ENCODE results near the gene PARVB. TPM values are rescaled to one million over a fixed set of nuclear protein-coding genes. Genes with fewer than 3 reads are reported as not detected.

The PARVB gene
- total RNA-seq, 1 experiment from 2014 or later = 85.3 TPM

GRCh38 chr22:44151676-44152075 lies 127.6 kb downstream of the PARVB start:
- no peaks in the 10 kb centered on the region for H3K27me3 ChIP-seq (ENCODE audit: low read length)
- TF ChIP-seq EZH2phosphoT487 (IDR thresholded peaks at IDR 0.05; ENCODE audit: borderline replicate concordance, low read length) (no peak), CTCF (conservative IDR thresholded peaks at IDR 0.05; ENCODE audit: low read depth, low read length) (no peak), EZH2 (IDR thresholded peaks at IDR 0.05; ENCODE audit: low read length, unreplicated experiment) (no peak)
- BruUV-seq (replicated peaks) = no TSS peak
- no peak overlapping the region for H3K9ac ChIP-seq (ENCODE audit: low read length)
- no peak overlapping the region for H3K4me2 ChIP-seq (ENCODE audit: low read length)
- H3K9me2 ChIP-seq (replicated peaks; ENCODE audit: low read length) = no peaks in the 10 kb centered on the region
- DNase-seq (peak; percentile 29), ATAC-seq (peak; percentile 59; the same call in 1 of the 2 replicates)
- CTCF ChIA-PET = no interaction called here
- POLR2A ChIA-PET (ENCODE audit: unreplicated experiment) = no interaction called here
- no peaks in the 10 kb centered on the region for H3F3A ChIP-seq (ENCODE audit: low read length, unreplicated experiment)
- no peaks in the 10 kb centered on the region for H4K20me1 ChIP-seq (ENCODE audit: low read length)
- no peak overlapping the region for H3K27ac ChIP-seq (ENCODE audit: low read length)
- H2AFZ ChIP-seq (ENCODE audit: low read length) = no peak overlapping the region
- H3K4me1 ChIP-seq (ENCODE audit: insufficient read depth, low read length) = no peaks in the 10 kb centered on the region
- no peaks in the 10 kb centered on the region for H3K36me3 ChIP-seq (ENCODE audit: low read depth, low read length)
- no peaks in the 10 kb centered on the region for H3K79me2 ChIP-seq (ENCODE audit: low read length)
- H3K9me3 ChIP-seq (ENCODE audit: low read length) = no peaks in the 10 kb centered on the region
- intact Hi-C loops (cut with micrococcal nuclease) = no loop called here
- H3K4me3 ChIP-seq (ENCODE audit: low read length) = no peak overlapping the region

DNA sequence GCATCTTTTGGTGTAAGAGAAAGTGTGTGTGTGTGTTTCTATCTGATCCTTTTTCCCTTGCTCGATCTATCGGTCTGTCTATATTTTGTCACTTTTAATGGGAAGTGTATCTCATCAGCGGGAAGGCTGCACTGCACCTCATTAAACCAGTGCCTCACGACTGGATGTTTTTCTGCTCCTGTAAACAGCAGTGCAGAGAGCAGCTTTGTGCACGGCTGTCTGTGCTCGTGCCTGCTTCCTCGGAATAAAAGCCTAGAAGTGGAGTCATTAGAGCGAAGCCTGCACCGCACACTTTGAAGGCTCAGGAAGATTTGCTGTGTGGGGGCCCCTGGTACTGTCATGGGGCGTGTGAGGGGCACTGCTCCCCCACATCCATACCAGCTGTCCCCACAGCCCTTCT lies 129.6 kb downstream of the PARVB start:
- H3K4me2 ChIP-seq (ENCODE audit: low read length) = no peak overlapping the region
- no peak for DNase-seq
- no peaks in the 10 kb centered on the region for H4K20me1 ChIP-seq (ENCODE audit: low read length)
- no peaks in the 10 kb centered on the region for H3K9me3 ChIP-seq (ENCODE audit: low read length)
- no peak overlapping the region for H3K27ac ChIP-seq (ENCODE audit: low read length)
- H3K9ac ChIP-seq (ENCODE audit: low read length) = no peak overlapping the region
- no peak overlapping the region for H2AFZ ChIP-seq (ENCODE audit: low read length)
- TF ChIP-seq CTCF (conservative IDR thresholded peaks at IDR 0.05; ENCODE audit: low read depth, low read length) (no peak), EZH2 (IDR thresholded peaks at IDR 0.05; ENCODE audit: low read length, unreplicated experiment) (no peak), EZH2phosphoT487 (IDR thresholded peaks at IDR 0.05; ENCODE audit: borderline replicate concordance, low read length) (no peak)
- ATAC-seq = no peak
- POLR2A ChIA-PET (ENCODE audit: unreplicated experiment) = no interaction called here
- H3K79me2 ChIP-seq (ENCODE audit: low read length) = no peaks in the 10 kb centered on the region
- no peak overlapping the region for H3K4me3 ChIP-seq (ENCODE audit: low read length)
- H3K36me3 ChIP-seq (ENCODE audit: low read depth, low read length) = no peaks in the 10 kb centered on the region
- CTCF ChIA-PET = no interaction called here
- intact Hi-C loops (cut with micrococcal nuclease) = no loop called here
- no TSS peak for BruUV-seq (replicated peaks)
- no peaks in the 10 kb centered on the region for H3F3A ChIP-seq (ENCODE audit: low read length, unreplicated experiment)
- H3K27me3 ChIP-seq (ENCODE audit: low read length) = no peaks in the 10 kb centered on the region
- no peaks in the 10 kb centered on the region for H3K9me2 ChIP-seq (replicated peaks; ENCODE audit: low read length)
- no peaks in the 10 kb centered on the region for H3K4me1 ChIP-seq (ENCODE audit: insufficient read depth, low read length)

DNA sequence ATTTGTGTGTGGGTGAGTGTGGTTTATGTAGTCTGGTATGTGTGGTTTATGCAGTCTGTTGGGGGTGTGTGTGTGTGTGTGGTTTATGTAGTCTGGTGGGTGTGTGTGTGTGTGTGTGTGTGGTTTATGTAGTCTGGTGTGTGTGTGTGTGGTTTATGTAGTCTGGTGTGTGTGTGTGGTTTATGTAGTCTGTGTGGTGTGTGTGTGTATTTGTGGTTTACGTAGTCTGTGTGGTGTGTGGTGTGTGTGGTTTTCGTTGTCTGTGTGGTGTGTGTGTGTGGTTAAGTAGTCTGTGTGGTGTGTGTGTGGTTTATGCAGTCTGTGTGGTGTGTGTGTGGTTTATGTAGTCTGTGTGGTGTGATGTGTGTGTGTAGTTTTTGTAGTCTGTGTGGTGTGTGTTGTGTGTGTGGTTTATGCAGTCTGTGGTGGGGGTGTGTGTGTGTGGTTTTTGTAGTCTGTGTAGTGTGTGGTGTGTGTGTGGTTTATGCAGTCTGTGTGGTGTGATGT lies 130.4 kb downstream of the PARVB start:
- no peak overlapping the region for H3K9ac ChIP-seq (ENCODE audit: low read length)
- H3F3A ChIP-seq (ENCODE audit: low read length, unreplicated experiment) = no peaks in the 10 kb centered on the region
- H3K9me2 ChIP-seq (replicated peaks; ENCODE audit: low read length) = no peaks in the 10 kb centered on the region
- H2AFZ ChIP-seq (ENCODE audit: low read length) = no peak overlapping the region
- ATAC-seq (no peak), DNase-seq (no peak)
- TF ChIP-seq CTCF (conservative IDR thresholded peaks at IDR 0.05; ENCODE audit: low read depth, low read length) (no peak), EZH2 (IDR thresholded peaks at IDR 0.05; ENCODE audit: low read length, unreplicated experiment) (no peak), EZH2phosphoT487 (IDR thresholded peaks at IDR 0.05; ENCODE audit: borderline replicate concordance, low read length) (no peak)
- no peaks in the 10 kb centered on the region for H4K20me1 ChIP-seq (ENCODE audit: low read length)
- CTCF ChIA-PET = no interaction called here
- no peak overlapping the region for H3K4me2 ChIP-seq (ENCODE audit: low read length)
- no peaks in the 10 kb centered on the region for H3K36me3 ChIP-seq (ENCODE audit: low read depth, low read length)
- no peaks in the 10 kb centered on the region for H3K9me3 ChIP-seq (ENCODE audit: low read length)
- H3K4me3 ChIP-seq (ENCODE audit: low read length) = no peak overlapping the region
- H3K27me3 ChIP-seq (ENCODE audit: low read length) = no peaks in the 10 kb centered on the region
- H3K79me2 ChIP-seq (ENCODE audit: low read length) = no peaks in the 10 kb centered on the region
- H3K4me1 ChIP-seq (ENCODE audit: insufficient read depth, low read length) = no peaks in the 10 kb centered on the region
- intact Hi-C loops (cut with micrococcal nuclease) = no loop called here
- no peak overlapping the region for H3K27ac ChIP-seq (ENCODE audit: low read length)
- no TSS peak for BruUV-seq (replicated peaks)
- POLR2A ChIA-PET (ENCODE audit: unreplicated experiment) = no interaction called here

Data from PC-3 (cell line).